GM13977 (cell line): Measurements from ENCODE around the gene NSRP1.
"Not testable (repeated sequence)": the region's sequence is repeated elsewhere in the genome, so short reads cannot be mapped to it uniquely, and the experiment has no call there.

ENCODE experiments used
- DNase-seq: peaks from one replicate; pipeline ENCODE4 v3.0.0; 2012; ENCODE audit warnings: low spot score
- CTCF ChIP-seq: IDR thresholded peaks from 2 replicates; pipeline ENCODE4 v1.5.1; 2012; ENCODE audit warnings: mild to moderate bottlenecking, control low read depth; ENCODE audit not compliant: insufficient read depth; ENCODE audit errors: extremely low read depth, missing control alignments
- in situ Hi-C: fragments of 300-500 bp; cut with MboI; formaldehyde crosslinking; loops from one replicate; pipeline ENCODE4 v1.12.0; 2022; ENCODE audit warnings: low sequenced_read_pairs, low pct_unique_long_range_greater_than_20kb, mixed read lengths, inconsistent platforms; ENCODE audit not compliant: unreplicated experiment

The NSRP1 gene

GRCh38 chr17:30188211-30188939 is 71.8 kb downstream of the NSRP1 start:
- no peak for TF ChIP-seq CTCF
- DNase-seq = no peak
- in situ Hi-C loops = no loop called here

GRCh38 chr17:30191072-30191471 is 74.5 kb downstream of the NSRP1 start:
- TF ChIP-seq CTCF = no peak
- DNase-seq = no peak
- in situ Hi-C loops = no loop called here

GRCh38 chr17:30196504-30196903 is 79.9 kb downstream of the NSRP1 start:
- no peak for DNase-seq
- TF ChIP-seq CTCF = no peak
- in situ Hi-C loops = no loop called here

DNA sequence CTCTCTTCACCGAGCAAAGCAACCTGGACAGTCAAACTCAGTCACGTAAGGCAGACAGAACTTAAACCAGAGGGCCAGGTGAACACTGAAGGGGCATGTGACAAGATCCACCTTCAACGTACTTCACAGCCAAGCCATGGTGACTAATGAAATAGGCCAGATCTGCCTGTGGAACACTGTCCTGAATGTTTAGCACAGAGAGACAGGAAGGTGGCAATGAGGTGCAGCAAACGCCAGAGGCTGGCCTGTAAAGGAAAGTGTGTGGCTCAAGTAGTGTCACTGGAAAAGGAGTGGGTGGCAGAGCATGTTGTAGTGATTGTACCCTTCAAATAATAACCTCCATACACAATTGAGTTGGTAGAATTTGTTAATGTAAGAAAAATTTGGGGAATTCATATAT is 80.8 kb downstream of the NSRP1 start:
- TF ChIP-seq CTCF = no peak
- in situ Hi-C loops = no loop called here
- no peak for DNase-seq

GRCh38 chr17:30199600-30199999 is 83.0 kb downstream of the NSRP1 start:
- TF ChIP-seq CTCF = no peak
- DNase-seq = no peak
- in situ Hi-C loops = no loop called here

GRCh38 chr17:30200106-30200505 is 83.5 kb downstream of the NSRP1 start:
- no peak for TF ChIP-seq CTCF
- no peak for DNase-seq
- in situ Hi-C loops = no loop called here

- in situ Hi-C loops, DNase-seq: not testable (repeated sequence)
These were observed 84.0 kb downstream of the NSRP1 start for GRCh38 chr17:30200656-30201055.
